NCI-H146 treated with DMSO at 0.1 percent for 48 hours (cell line): Measurements from ENCODE around the gene PVALEF.
"Not testable (repeated sequence)": the region's sequence is repeated elsewhere in the genome, so short reads cannot be mapped to it uniquely, and the experiment has no call there.

Source experiments
- DNase-seq: peaks from one replicate; lab custom pipeline; 2025; ENCODE audit not compliant: unreplicated experiment; lab: John Stamatoyannopoulos, UW

Gene PVALEF

GRCh38 chr17:81212365-81212764 is 47.1 kb downstream of the PVALEF start:
- DNase-seq, result no peak

DNA sequence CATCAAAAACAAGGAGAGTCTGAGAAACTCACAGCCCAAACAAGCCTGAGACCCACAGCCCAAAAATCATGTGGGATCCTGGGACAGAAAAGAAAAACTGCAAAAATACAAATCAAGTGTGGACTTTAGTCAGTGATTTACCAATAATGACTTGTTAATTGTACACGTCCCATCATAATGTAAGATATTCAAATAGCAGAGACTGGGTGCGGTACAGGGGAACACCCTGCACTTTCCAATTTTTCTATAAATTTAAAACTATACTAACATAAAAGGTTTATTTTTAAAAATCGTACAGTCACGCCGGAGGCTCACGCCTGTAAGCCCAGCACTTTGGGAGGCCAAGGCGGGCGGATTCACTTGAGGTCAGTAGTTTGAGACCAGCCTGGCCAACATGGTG is 48.7 kb downstream of the PVALEF start:
- no peak for DNase-seq

GRCh38 chr17:81217491-81217890 is 52.2 kb downstream of the PVALEF start:
- no peak for DNase-seq

DNA sequence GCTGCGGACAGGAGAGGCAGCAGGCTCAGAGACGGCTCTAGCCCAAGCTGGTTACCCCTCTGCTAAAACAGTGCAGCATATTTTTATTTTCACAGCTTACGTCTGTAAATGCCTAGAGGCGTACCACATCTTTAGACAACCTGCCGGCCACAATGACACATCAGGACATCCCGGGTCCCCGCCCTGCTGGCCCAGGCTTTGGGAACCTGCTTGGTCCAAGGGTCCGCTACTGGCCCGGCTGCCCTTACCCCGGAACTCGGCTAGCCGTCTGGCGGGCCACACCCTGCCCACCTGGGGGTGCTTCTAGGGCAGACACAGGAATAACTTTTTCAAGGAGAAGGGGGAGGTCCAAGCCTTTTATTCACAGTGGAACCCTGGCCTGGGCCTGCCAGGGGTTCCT is 53.2 kb downstream of the PVALEF start:
- no peak for DNase-seq

- DNase-seq, result no peak
These were observed 53.7 kb downstream of the PVALEF start for GRCh38 chr17:81218991-81219390.

- DNase-seq, result no peak
These were observed 54.3 kb downstream of the PVALEF start for GRCh38 chr17:81219476-81220180.

DNA sequence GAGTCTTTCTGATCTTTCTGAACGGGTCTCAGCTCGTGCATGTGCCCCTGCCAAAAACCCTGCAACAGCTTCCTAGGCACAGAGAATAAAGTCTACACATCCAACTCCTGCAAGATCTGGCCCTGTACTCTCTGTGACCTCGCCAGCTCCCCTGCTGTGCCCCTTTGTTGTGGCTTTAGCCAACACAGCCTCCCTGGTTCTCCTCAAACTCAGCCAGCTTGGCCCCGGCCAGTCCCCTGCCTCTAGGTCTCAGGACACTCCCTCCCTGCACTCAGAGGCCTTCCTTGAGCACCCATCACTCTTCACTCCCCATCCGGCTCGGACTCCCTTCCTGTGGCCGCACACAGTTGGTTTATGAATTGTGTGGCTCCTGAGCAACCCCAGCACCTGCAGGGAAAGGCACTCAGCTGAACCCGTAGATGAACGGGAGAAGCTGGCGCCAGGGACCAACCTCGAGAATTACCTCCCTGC is 56.1 kb downstream of the PVALEF start:
- DNase-seq, result no peak

DNA sequence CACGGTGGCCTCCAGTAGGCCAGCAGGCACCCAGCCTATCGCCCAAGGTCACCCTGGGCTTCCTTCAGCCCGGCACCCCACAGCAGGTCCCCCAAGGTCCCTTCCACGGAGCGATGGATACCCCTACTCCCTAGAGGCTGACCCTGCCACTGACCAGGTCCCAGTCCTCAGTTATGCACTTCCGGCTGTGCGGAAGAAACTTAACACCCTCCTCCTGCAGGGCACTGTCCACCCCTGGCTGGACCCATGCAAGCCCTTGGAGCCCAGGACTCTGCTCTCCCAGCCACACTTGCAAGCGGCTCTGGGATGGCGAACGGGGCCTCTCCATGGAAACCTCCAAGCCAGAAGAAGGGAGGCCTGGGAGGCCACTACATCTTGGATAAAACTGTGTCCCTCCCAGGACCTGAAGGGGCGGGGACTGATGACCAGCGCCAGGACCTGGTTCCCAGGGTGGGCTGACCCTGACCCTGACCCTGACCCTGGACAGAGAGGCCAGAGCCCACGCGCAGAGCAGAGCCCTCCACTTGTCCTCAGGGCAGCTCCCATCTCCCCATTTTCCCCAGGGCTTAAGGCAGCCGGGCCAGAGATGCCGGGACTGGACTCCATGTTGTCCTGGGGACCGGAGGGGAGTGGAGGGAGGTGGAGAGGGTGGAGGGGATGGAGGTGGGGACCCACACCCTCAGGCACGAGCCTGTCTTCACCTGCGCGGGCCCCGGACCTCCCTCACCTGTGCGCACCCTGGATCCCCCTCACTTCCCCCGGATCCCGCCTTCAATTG is 56.7 kb downstream of the PVALEF start:
- no peak for DNase-seq

DNA sequence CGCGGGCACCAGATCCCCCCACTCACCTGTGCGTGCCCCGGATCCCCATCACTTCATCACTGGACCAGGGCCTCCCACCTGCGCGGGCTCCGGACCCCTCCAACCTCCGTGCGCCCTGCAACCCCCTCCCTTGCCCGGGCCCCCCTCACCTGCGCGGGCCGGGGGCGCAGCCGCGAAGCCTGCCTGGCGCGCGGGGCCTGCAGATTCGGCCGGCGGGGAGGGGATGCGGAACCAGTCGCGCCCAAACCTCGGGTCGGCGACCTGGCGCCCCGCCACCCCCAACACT is 57.3 kb downstream of the PVALEF start:
- DNase-seq, result no peak

DNA sequence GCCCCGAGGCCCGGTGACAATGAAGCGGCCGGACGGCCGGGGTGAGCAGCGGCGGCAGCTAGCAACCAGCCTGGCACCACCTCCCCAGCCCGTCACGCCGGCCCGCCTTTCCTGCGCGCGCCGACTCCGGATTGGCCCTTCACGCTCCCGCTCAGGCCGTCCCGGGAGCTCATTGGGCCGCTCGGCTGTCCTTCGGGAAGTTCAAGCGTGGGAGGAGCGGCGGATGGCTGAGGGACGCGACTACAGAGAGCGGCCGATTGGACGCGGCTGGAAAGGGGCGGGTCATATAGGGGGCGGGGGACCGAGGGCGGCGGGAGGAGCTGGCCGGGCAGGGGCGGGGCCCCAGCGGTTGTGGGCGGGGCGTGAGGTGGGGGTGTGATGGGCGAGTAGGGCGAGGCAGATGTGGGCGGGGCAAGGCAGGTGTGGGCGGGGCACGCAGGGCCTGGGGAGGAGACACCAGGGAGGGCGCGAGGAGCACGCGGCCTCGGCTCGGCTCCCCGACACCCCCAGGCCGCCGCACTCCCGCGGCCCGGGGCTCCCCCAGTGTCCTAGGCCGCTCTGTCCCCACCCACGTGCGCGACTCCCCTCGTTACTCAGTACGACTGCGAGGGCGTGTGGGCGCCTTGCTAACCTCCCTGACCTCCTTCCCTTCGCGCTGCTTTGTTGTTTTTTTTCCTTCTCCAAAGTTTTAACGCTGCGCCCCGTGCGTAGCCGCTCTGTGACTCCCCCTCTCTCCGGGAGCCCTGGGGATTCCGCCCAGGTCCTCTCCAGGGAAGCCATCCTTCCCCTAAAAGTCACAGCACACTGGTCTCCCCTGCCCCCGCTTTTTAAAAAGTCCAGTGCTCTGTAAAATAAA is 57.8 kb downstream of the PVALEF start, which contains the start of gene CEP131:
Gene CEP131 (minus strand): TSS at position 60 of the 856 bp plus-strand sequence. CDS start 2,909 bp downstream, outside the sequence.
- DNase-seq, result peak; percentile 92

GRCh38 chr17:81223762-81224130 is 58.4 kb downstream of the PVALEF start:
- DNase-seq, result peak; percentile 45

GRCh38 chr17:81227630-81228029 is 62.3 kb downstream of the PVALEF start:
- DNase-seq, result not testable (repeated sequence)

DNA sequence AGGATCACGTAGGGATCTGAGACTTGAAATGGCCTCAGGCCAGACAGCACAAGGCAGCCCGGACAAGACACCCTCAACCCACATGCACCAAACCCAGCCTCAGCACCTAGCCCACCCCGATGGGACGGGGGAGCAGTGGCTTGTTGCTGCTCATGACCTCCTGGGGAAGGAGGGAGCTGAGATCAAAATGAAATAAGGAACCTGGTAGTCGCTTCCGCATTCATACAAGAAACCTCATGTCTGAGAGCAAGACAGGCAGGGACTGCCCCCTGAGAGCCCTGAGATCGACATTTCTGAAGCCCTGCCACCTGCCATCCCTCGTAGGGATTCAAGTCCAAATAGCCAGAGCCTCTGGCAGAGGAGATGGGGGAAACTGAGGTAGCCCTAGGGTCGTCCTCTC is 63.1 kb downstream of the PVALEF start:
- DNase-seq, result no peak

GRCh38 chr17:81228834-81229665 is 63.7 kb downstream of the PVALEF start:
- no peak for DNase-seq

DNA sequence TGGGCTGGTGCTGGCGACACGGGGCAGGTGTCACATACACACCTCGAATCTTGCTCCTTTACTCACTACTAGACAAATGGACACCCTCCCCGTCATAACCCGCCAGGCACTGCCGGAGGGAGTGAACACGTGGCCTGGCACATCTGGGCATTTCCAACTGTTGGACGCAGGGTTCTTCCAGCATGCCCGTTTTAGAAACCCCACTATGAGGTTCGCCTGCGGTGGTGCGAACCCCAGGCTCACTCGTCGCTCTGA is 64.3 kb downstream of the PVALEF start:
- no peak for DNase-seq

DNA sequence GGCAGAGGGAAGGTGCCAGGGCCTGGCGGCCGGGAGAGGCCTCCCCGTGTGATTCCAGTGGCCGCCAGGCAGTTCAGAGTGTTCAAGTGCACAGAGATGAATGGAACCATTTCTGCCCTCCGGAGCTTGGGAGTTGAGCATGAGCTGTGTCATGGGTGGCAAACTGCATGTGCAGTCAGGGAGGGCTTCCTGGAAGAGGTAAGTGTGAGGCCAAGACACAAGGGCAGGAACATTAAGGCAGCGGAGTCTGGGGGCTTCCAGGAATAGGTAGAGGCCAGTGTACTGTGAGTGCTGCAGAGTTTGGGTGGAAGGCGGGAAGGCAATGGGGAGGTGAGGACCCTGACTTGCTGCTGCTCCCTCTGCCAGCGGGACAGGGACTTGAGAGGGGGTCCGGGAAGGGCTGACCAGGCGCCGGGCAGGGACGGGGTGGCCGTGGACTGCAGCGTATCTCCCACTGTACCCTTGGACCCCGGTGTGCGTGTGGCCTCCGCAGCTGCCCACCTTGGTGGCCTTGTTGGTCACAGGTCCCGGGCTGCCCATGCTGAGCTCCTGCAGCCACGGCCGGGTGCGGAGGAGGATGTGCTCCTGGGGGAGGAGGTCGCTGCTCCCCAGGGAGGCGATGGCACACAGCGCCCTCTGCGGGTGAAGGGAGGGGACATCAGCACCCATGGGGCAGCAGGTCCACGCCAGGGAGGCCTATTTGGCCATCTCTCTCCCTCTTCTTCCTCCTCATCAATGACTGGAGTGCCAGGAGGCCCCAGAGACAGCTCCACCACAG is 64.9 kb downstream of the PVALEF start:
- DNase-seq, result no peak

- DNase-seq, result no peak
These were observed 65.9 kb downstream of the PVALEF start for GRCh38 chr17:81231121-81231645.

DNA sequence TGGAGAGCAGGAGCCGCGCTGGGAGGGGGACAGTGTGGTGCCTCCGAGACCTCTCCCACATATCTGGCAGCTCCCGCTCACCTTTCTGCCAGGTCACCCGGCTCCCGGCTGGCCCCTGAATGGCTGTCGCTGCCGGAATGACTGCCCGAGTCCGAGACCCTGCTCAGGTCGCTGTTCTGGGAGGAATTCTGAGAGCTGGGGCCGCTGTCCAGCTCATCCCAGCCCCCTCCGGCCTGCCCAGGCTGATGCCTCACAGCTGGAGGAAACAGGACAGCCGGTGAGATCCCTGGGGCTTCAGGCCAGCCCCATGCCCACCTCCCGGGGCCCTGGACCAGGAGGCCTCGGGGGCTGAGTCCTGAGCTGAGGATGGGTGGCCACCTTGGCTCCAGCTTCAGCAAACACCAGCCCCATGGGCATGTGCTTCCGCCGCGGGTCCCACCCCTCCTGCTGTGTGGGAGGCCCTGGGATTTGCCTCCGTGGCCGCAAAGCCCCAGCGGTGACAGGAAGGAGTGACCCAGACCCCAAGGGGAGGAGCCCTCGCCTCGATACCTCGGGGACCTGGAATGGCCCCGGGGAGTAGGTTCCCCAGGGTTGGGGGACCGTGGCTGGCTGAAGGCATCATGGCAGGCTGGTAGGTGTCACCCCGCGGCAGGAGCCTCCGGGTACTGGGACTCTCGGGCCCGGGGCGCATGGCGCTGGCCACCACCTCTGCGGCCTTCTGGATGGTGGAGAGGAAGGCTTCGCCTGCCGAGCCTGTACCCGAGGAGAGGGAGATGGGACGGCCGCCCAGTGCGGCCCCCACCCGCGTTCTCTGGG is 66.7 kb downstream of the PVALEF start:
- DNase-seq, result no peak
